SH-SY5Y (cell line): Measurements from ENCODE around the gene TARBP1.

Source experiments
- GATA2 ChIP-seq: IDR thresholded peaks from 2 replicates; pipeline ENCODE4 v1.6.1; 2011; ENCODE audit warnings: mild to moderate bottlenecking, low read depth, low read length
- GATA3 ChIP-seq: IDR thresholded peaks from 2 replicates; pipeline ENCODE4 v1.6.1; 2011; ENCODE audit warnings: low read depth, mild to moderate bottlenecking, low read length, moderate library complexity

The TARBP1 gene

DNA sequence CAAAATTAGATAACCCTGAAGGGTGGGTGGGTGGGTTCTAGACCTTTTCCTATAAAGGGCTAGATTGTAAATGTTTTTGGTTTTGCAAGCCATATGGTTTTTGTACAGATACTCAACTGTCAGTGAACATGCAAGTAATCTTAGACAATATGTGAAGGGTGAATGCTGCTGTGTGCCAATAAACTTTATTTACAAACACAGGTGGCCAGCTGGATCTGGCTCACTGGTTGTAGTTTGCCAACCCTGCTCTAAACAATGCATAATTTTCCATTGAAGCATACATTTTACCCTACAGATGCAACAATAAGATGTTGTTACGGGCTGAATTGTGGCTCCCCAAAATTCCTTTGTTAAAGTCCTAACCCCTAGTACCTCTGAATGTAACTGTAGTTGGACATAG lies 18.6 kb upstream of the TARBP1 start:
- no peak for TF ChIP-seq GATA3
- TF ChIP-seq GATA2, result no peak

DNA sequence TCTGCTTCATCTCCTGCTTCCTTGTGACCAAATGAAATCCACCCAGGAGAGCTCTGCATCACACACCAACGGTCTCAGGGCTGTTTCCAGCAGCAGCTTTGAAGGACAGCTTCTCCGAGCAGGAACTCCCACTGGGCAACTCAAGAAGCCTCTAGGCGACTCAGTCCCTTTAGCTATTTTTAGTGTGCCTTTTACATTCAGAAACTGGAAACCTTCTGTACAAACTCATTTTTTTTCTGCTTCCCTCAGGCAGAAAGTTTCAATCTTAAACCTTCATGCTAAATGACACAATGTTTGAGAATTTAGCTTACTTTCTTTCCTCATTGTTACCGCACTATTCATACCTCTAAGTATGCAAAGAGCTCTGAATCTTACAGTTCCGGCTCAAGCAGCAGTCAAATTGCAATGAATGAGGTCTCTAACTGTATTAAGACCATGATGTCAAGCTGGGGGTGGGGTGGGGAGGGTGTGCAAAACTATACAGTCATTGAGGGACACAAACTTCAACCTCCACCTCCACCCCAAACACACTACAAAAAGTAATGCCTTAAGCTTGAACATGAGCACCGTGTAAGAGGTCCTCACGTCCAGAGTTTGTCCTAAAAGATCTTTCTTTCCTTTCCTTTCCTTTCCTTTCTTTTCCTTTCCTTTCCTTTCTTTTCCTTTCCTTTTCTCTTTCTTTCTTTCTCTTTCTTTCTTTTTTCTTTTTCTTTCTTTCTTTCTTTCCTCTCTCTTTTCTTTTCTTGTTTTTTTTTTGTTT lies 16.4 kb upstream of the TARBP1 start:
- TF ChIP-seq GATA2, result no peak
- TF ChIP-seq GATA3, result no peak

DNA sequence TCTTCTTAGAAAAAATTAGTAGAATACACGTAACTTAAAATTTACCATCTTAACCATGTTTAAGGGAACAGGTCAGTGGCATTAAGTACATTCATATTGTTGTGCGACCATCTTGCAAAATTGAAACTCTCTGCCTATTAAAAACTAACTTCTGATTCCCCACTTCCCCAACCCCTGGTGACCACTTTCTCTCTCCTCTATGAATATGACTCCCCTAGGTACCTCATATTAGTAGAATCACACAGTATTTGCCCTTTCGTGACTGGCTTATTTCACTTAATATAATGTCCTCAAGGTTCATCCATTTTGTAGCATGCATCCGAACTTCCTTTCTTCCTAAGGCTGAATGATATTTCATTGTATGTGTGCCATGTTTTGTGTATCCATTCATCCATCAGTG lies 15.1 kb upstream of the TARBP1 start:
- no peak for TF ChIP-seq GATA2
- TF ChIP-seq GATA3, result no peak

DNA sequence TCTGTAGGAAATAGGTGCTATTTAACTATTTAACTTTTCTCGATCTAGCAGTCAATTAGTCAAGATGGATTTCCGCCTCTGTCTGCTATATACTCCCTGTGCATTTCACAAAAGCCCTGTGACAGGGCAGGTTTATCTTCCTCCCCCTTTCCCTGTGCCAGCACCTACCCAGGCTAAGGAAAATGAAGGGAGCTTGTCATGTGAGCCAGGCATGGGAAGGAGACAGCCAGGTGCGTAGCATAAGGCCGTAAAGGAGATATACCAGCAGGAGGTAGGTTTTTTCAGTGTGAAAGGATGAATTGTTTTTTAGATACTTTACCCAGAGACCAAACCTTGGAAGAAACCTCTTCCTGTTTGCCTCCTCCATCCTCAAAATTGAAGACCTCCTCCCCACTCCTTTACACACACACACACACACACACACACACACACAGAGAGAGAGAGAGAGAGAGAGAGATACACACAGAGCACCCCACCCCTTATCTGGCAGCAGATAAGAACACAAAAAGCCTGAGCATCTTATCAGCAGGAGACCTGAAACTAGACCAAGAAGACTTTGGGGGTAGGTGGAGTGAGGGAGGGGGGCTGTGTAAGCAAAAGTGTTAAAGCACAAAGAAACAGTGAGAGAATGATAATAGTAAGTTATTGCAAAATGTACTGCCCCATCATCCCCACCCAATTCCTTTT lies 12.0 kb upstream of the TARBP1 start:
- peak; percentile 36; the same call in 1 of the 2 replicates for TF ChIP-seq GATA2
- TF ChIP-seq GATA3, result no peak

DNA sequence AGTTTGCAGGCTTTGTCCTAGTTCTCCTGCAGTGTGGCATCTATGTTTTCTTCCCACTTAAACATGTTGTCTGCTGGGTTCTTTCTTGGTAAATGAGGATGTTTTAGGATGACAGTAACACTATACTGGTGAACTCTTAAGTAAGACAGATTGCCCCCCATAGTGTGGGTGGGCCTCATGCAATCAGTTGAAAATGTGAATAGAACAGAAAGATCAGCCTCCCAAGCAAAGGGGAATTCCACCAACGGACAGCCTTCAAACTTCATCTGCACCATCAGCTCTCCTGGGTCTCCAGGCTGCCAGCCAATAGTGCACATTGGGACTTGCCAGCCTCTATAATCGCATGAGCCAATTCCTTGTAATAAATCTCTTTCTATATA lies 10.7 kb upstream of the TARBP1 start:
- no peak for TF ChIP-seq GATA2
- no peak for TF ChIP-seq GATA3

DNA sequence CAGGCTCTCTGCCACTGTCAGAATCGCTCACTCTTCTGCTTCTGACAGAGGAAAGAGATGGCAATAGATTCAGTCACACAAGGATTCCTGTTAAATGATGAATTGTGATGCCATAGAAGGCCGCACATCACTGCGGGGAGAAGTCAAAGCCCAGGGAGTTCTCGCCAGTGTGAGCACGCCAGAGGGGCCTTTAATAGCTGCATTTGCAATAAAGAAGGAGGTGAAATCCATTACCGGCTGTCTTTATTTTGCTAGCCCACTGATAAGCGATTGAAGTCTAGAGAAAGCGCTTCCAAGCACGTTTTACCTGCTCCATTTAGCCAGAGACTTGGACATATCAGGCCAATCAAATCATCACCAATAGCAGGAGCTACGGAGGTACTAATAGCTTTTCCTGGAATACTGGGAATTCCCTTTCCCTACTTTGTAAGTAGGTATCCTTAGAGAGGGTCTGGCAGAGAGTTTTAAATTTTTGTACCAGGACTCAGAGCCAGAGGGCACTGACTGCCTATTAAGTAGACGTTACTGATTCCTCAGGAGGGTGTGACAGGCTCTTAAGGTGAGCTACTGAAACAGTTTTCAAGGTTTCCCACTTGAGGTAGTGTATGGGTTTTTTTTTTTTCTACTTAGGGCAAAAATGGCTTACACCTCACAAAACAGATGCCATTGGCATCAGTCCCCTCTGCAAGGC lies 10.2 kb upstream of the TARBP1 start:
- TF ChIP-seq GATA3 (no peak), GATA2 (no peak)

DNA sequence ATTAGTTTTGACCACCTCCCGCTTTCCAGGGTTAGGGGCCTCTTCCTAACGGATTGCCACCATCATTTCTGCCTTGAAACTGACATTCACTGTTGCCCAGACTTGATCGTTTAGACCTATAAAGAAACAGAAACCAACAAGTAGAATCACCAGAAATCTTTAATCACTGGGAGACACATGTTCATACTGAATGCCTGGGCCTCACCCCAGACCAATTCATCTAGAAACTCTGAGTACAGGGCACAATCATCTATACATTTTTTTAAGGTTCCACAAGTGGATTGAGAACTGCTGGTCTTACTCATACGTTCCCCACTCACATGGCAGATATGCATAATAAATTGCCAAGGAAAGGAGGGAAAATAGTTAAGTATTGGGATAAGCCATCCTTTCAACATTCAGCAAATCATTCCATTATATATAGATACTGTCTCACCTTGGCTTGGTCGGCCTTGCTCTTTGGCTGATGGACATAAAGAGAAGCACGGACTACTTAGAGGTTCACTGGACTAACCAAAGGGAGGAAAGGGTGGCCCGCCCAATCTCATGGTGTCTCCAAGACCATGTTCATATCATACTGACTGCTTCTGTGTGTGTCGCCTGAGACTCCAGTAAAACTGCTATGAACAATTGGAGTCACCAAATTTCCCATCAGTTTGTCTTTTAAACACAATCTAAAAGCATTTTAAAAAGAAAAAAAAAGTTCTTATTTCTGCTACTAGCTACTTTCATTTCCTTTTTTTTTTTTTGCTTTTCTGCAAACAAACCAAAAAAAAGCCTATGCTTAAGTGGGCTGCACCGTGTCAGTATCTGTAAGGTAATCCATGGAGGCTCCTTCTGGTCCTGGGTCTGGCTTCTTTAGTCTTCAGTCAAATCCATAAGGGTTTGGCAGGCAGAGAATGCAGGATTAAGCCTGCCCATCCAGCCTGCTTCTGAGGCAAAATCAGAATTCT lies 9.4 kb upstream of the TARBP1 start:
- TF ChIP-seq GATA3, result no peak
- no peak for TF ChIP-seq GATA2

DNA sequence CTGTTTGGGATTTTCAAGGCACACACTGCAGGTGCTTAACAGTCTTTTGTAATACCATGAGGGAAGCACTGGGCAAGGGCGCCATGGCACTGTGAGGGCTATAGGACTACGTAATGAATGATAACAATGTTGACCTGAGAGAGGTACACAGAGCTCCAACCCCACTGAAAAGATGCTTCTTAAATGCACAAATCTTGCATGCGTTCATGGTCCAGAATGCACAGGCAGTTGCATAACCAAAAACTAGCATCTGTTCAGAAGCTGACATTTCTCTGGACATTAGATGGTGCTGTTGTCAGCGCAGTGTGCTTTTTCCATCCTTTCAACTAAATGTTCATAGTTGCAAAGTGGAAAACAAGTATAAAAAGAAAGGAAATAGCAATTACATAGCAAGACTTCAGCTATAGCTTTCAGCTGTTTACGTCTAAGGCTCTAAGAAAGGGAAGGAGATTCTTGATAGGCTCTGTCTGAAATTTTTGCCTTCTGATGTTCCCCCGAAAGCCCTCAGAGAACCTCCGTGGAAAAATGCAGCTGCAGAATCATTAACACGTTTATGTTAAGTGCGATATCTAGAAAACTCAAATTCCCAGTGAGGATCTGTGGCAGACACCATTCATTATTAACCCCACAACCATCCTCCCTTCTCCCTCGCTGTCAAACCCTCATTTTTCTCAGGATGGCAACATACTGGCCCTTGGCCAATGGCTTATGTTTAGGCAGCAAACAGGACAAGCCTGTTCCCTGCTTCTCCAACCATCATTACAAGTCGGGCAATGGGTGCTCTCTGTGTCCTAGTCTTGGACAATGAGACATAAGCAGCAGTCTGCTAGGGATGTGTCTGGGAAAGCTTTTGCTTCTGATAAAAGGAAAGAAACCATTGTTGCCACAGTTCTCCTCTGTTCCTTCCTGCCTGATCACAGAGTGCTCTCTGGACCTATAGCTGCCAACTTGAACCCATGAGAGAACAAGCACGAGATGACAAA lies 8.2 kb upstream of the TARBP1 start:
- TF ChIP-seq GATA3 (no peak), GATA2 (no peak)

DNA sequence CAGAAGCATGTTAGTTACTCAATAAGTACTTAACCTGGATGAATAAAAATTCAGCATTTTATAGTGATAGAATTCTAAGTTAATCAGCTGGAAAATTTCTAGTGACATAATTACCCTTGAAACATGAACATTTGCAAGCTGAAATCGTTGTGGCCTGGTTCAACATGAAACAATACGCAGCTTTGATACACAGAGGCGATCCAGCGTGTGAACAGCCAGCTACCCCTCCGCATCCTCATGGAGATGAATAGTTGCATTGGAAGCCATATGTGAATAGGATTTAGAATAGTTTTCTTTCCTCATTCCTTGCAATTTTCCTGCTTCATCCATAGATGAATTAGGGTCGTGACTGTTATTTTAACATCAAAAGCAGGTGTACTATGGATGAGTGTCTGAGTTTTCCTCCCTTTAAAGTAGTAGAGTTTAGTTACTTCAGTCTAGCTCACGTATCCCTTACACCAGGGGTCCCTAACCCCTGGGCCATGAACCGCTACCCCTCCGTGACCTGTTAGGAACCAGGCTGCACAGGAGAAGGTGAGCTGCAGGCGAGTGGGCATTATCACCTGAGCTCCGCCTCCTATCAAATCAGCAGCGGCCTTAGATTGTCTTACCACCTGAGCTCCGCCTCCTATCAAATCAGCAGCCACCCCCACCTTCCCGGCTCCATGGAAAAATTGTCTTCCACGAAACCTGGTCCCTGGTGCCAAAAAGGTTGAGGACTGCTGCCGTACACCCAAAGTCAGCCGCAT lies 6.2 kb upstream of the TARBP1 start:
- TF ChIP-seq GATA3, result no peak
- TF ChIP-seq GATA2, result no peak

DNA sequence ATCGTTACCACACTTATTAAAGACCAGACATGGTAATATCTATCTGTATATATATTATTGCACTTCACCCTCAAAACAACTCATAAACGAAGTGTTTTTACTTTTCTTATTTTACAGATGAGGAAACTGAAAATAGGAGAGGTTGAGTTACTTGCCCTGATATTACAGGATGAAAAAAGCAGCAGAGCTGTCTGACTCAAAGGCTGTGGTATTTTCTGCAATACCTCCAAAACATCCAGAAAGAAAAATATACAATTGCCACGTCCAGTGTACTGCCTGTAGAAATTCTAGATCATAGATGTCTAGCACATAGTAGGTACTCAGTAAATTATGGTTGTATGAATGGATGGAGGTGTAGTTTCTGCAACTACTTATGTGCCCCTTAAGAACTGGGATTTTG lies 5.2 kb upstream of the TARBP1 start:
- TF ChIP-seq GATA2 (no peak), GATA3 (no peak)

DNA sequence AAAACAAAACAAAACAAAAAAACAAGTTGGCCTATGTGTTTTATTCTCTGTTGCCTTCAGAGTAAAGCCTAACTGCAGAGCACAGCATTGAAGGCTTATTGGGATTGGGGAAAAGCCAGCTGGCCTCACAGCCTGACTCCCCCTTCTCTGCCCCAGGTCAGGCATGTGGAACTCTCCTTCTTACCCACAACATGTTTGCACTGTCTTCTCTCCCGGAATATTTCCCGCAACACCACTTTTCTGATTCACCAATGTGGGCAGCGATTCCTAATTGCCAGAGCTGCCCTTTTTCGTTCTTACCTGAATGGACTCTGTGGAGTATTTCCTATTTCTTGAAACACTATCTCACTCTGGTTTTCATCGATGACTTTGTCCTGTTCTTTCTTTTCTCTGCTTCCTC lies 2.8 kb upstream of the TARBP1 start:
- TF ChIP-seq GATA3 (no peak), GATA2 (no peak)

DNA sequence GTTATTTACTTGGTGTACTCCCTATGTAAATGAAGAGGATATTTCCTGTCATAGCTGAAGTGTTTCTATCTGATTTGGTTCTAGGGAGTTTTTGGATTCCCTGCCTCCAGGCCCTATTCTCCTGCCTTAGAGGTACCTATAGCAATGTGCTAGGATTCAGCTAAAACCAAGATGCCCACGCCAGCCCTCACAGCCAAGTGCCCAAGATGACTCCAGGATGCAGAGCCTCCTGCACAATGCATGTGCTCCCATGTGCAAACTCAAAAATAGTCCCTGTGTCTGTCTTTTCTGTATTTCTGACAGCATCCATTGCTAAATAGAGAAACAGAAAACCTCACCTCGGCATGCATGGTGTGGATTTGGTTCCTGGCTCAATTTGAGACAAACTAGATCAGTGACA lies 887 bp upstream of the TARBP1 start:
- TF ChIP-seq GATA2, result no peak

DNA sequence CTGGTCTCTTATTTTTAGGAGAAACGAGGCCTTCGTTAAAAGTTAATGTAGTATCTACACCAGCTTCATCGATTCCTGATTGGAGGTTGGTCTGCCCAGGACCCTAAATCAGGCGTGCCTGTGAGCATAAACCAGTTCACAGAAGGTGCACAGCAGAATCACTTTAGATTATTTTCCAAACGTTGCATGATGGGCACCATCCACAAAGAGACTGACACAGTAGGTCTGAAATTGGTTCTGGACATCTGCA lies 256 bp upstream of the TARBP1 start:
- TF ChIP-seq GATA3 (no peak), GATA2 (no peak)
